NCI-H748 (cell line): ENCODE measurements around the gene TM6SF1.
A peak's percentile ranks its signal among the peaks of the same experiment; 100 is the strongest.
"Not testable (repeated sequence)": the region's sequence is repeated elsewhere in the genome, so short reads cannot be mapped to it uniquely, and the experiment has no call there.

Source experiments
- DNase-seq: peaks from one replicate; lab custom pipeline; 2025; ENCODE audit not compliant: unreplicated experiment; lab: John Stamatoyannopoulos, UW

Gene TM6SF1

GRCh38 chr15:83106994-83107840 lies at the start of gene TM6SF1:
Gene TM6SF1 (plus strand): TSS chr15:83107645. CDS start chr15:83107681, 36 bp downstream.
- peak; percentile 46 for DNase-seq

- no peak for DNase-seq
These were observed 49.6 kb upstream of the TM6SF1 start for GRCh38 chr15:83057696-83058376.

GRCh38 chr15:83061680-83062079 lies 45.8 kb upstream of the TM6SF1 start:
- DNase-seq, result no peak

GRCh38 chr15:83062768-83063180 lies 44.7 kb upstream of the TM6SF1 start:
- DNase-seq, result no peak

GRCh38 chr15:83063551-83063950 lies 43.9 kb upstream of the TM6SF1 start:
- DNase-seq, result no peak

- DNase-seq, result peak; percentile 33
These were observed 42.6 kb upstream of the TM6SF1 start for GRCh38 chr15:83064859-83065258.

GRCh38 chr15:83065431-83065830 lies 42.0 kb upstream of the TM6SF1 start:
- DNase-seq, result no peak

GRCh38 chr15:83066034-83066733 lies 41.3 kb upstream of the TM6SF1 start:
- peak; percentile 38 for DNase-seq

GRCh38 chr15:83066734-83067637 lies 40.5 kb upstream of the TM6SF1 start, which contains the start of gene BTBD1:
Gene BTBD1 (minus strand): TSS chr15:83067252. CDS start chr15:83067151, 101 bp downstream.
- peak; percentile 87 for DNase-seq

GRCh38 chr15:83067638-83067962 lies 39.8 kb upstream of the TM6SF1 start:
- DNase-seq, result no peak

GRCh38 chr15:83068054-83068453 lies 39.4 kb upstream of the TM6SF1 start:
- DNase-seq, result no peak

- DNase-seq, result peak; percentile 18
These were observed 38.2 kb upstream of the TM6SF1 start for GRCh38 chr15:83069211-83069642.

- DNase-seq, result no peak
These were observed 29.8 kb upstream of the TM6SF1 start for GRCh38 chr15:83077491-83078230.

GRCh38 chr15:83078712-83079111 lies 28.7 kb upstream of the TM6SF1 start:
- no peak for DNase-seq

- no peak for DNase-seq
These were observed 26.0 kb upstream of the TM6SF1 start for GRCh38 chr15:83081256-83082014.

- DNase-seq, result no peak
These were observed 24.6 kb upstream of the TM6SF1 start for GRCh38 chr15:83082730-83083386.

- DNase-seq, result not testable (repeated sequence)
These were observed 22.0 kb upstream of the TM6SF1 start for GRCh38 chr15:83085461-83085860.

- not testable (repeated sequence) for DNase-seq
These were observed 21.4 kb upstream of the TM6SF1 start for GRCh38 chr15:83085864-83086552.
